DOHH2 (cell line): Measurements from ENCODE around the gene IL22.

Source experiments
- H3F3A ChIP-seq: fragments of 200-600 bp; sonication (generic), shearing (Covaris generic); 2 replicates; pipeline ENCODE4 v1.6.0; 2016; ENCODE audit warnings: antibody characterized with exemption, mild to moderate bottlenecking; ENCODE audit not compliant: control insufficient read depth, insufficient read depth
- H3K27ac ChIP-seq: fragments of 200-600 bp; sonication (generic); 2 replicates; pipeline ENCODE4 v1.5.1; 2014; ENCODE audit warnings: low read depth, mild to moderate bottlenecking, low read length, moderate library complexity
- H3K27me3 ChIP-seq: fragments of 200-600 bp; sonication (generic); 2 replicates; pipeline ENCODE4 v1.6.1; 2014; ENCODE audit warnings: mild to moderate bottlenecking, low read length, mixed read lengths; ENCODE audit not compliant: control insufficient read depth
- H3K36me3 ChIP-seq: fragments of 200-600 bp; sonication (generic); 2 replicates; pipeline ENCODE4 v1.6.1; 2014; ENCODE audit warnings: mild to moderate bottlenecking, low read length, moderate library complexity, mixed read lengths; ENCODE audit not compliant: control insufficient read depth
- H3K4me1 ChIP-seq: fragments of 200-600 bp; sonication (generic); 2 replicates; pipeline ENCODE4 v1.6.1; 2014; ENCODE audit warnings: mild to moderate bottlenecking, low read length, mixed read lengths; ENCODE audit not compliant: control insufficient read depth
- H3K4me2 ChIP-seq: fragments of 200-600 bp; sonication (generic); 2 replicates; pipeline ENCODE4 v1.6.0; 2014; ENCODE audit warnings: mild to moderate bottlenecking, low read length, moderate library complexity
- H3K4me3 ChIP-seq: fragments of 200-600 bp; sonication (generic); 2 replicates; pipeline ENCODE4 v1.5.1; 2014; ENCODE audit warnings: mild to moderate bottlenecking, low read length, mixed read lengths
- H3K79me2 ChIP-seq: fragments of 200-600 bp; sonication (generic); 2 replicates; pipeline ENCODE4 v1.6.1; 2014; ENCODE audit warnings: mild to moderate bottlenecking, low read length, mixed read lengths; ENCODE audit not compliant: control insufficient read depth
- H3K9me2 ChIP-seq: fragments of 200-600 bp; sonication (generic); replicated peaks from 2 replicates; pipeline ENCODE4 v1.6.1; 2014; ENCODE audit warnings: mild to moderate bottlenecking, low read length, mixed read lengths; ENCODE audit not compliant: control insufficient read depth
- H3K9me3 ChIP-seq: fragments of 200-600 bp; sonication (generic); 2 replicates; pipeline ENCODE4 v1.6.1; 2014; ENCODE audit warnings: antibody characterized with exemption, low read length, mixed read lengths; ENCODE audit not compliant: control insufficient read depth, insufficient read depth
- H4K20me1 ChIP-seq: fragments of 200-600 bp; sonication (generic); 2 replicates; pipeline ENCODE4 v1.6.0; 2014; ENCODE audit warnings: low read depth, mild to moderate bottlenecking, antibody characterized with exemption, low read length, moderate library complexity; ENCODE audit not compliant: control insufficient read depth, insufficient read depth
- EZH2phosphoT487 ChIP-seq: fragments of 200-600 bp; sonication (generic); IDR thresholded peaks from 2 replicates; pipeline ENCODE4 v1.6.1; 2017; ENCODE audit warnings: borderline replicate concordance, mild to moderate bottlenecking, antibody characterized with exemption, low read length, moderate library complexity, mixed read lengths
- TF ChIP-seq, protein P1 (sequence below): fragments of 200-600 bp; sonication (generic); IDR thresholded peaks from one replicate; pipeline ENCODE4 v1.5.1; 2014; ENCODE audit warnings: antibody characterized with exemption, mild to moderate bottlenecking, low read depth, low read length; ENCODE audit not compliant: poor library complexity, severe bottlenecking

Gene IL22

DNA sequence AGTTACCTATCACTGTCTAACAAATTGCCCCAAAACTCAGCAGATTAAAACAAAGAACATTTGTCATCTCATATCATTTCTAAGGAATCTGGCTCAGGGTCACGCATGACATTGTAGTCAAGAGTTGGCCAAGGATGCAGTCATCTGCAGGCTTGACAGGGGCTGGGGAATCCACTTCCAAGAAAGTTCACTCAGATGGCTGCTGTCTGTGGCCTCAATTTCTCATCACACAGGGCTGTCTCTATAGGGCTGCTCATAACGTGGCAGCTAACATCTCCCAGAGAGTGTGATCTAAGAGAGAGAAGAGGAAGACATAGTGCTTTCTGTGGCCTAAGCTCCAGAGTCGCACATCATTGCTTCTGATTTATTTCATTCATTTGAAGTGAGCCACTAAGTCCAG lies 17.0 kb upstream of the IL22 start:
- Histone ChIP-seq H3K9me2 (no peaks in the 10 kb centered on the region), H3K36me3 (no peaks in the 10 kb centered on the region), H3K4me2 (no peak overlapping the region), H3K4me1 (no peaks in the 10 kb centered on the region), H3K79me2 (no peaks in the 10 kb centered on the region), H4K20me1 (no peaks in the 10 kb centered on the region), H3F3A (no peaks in the 10 kb centered on the region), H3K4me3 (no peak overlapping the region), H3K9me3 (no peaks in the 10 kb centered on the region), H3K27me3 (0 out of 2 replicates have a peak, but pooled peaks cover 4% of the 10 kb centered on the region), H3K27ac (no peak overlapping the region)
- TF ChIP-seq, protein P1, sequence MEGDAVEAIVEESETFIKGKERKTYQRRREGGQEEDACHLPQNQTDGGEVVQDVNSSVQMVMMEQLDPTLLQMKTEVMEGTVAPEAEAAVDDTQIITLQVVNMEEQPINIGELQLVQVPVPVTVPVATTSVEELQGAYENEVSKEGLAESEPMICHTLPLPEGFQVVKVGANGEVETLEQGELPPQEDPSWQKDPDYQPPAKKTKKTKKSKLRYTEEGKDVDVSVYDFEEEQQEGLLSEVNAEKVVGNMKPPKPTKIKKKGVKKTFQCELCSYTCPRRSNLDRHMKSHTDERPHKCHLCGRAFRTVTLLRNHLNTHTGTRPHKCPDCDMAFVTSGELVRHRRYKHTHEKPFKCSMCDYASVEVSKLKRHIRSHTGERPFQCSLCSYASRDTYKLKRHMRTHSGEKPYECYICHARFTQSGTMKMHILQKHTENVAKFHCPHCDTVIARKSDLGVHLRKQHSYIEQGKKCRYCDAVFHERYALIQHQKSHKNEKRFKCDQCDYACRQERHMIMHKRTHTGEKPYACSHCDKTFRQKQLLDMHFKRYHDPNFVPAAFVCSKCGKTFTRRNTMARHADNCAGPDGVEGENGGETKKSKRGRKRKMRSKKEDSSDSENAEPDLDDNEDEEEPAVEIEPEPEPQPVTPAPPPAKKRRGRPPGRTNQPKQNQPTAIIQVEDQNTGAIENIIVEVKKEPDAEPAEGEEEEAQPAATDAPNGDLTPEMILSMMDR = no peak
- TF ChIP-seq EZH2phosphoT487 = no peak

DNA sequence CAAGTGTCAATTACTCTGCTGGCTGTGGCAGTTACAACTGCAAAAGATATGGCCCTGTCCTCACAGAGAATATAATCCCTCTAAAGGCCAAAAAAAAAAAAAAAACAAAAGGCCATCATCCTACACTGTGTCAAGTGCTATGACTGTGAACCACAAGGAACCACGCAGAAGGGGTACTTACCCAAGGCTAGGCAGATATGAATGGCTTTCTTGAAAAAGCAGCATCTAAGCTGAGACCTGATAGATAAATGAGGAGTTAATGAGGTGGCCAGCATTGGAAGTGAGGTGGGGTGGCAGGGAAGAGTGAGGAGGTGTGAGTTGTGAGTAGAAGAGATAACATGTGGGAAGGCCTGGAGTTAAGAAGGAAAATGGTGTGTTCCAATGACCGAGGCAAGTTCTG lies 16.4 kb upstream of the IL22 start:
- no peak for TF ChIP-seq EZH2phosphoT487
- TF ChIP-seq, protein P1 = no peak
- no peak overlapping the region for H3K27ac ChIP-seq
- 0 out of 2 replicates have a peak, but pooled peaks cover 4% of the 10 kb centered on the region for H3K27me3 ChIP-seq
- H3F3A ChIP-seq = no peaks in the 10 kb centered on the region
- no peaks in the 10 kb centered on the region for H3K9me2 ChIP-seq
- H3K4me3 ChIP-seq = no peak overlapping the region
- H3K4me2 ChIP-seq = no peak overlapping the region
- H3K4me1 ChIP-seq = no peaks in the 10 kb centered on the region
- H3K79me2 ChIP-seq = no peaks in the 10 kb centered on the region
- H3K9me3 ChIP-seq = no peaks in the 10 kb centered on the region
- no peaks in the 10 kb centered on the region for H4K20me1 ChIP-seq
- no peaks in the 10 kb centered on the region for H3K36me3 ChIP-seq

DNA sequence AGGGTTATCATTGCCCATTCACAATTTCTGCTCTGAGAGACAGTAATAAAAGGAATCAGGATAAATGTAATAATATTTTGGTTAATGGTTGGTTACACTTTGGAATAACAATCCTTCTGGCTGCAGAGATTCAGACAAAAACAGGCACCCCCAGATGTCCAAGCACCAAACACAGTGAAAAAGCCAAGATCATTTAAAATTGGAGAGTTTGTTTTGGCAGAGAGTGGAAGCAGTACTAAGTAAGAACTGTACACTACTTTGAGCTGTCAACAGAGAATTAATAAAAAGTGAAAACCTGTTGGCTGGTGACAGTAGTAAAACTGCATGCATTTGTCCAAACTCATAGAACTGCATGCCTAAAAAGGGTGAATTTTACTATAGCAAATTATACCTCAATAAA lies 15.6 kb upstream of the IL22 start:
- H3K4me2 ChIP-seq = no peak overlapping the region
- no peaks in the 10 kb centered on the region for H3K9me3 ChIP-seq
- TF ChIP-seq, protein P1 = no peak
- TF ChIP-seq EZH2phosphoT487 = no peak

More for the DNA sequence above, 15.6 kb upstream of the IL22 start:
- no peak overlapping the region for H3K4me3 ChIP-seq
- no peaks in the 10 kb centered on the region for H3F3A ChIP-seq
- H3K79me2 ChIP-seq = no peaks in the 10 kb centered on the region
- no peak overlapping the region for H3K27ac ChIP-seq
- 0 out of 2 replicates have a peak, but pooled peaks cover 4% of the 10 kb centered on the region for H3K27me3 ChIP-seq
- no peaks in the 10 kb centered on the region for H3K4me1 ChIP-seq
- H4K20me1 ChIP-seq = no peaks in the 10 kb centered on the region
- H3K9me2 ChIP-seq = no peaks in the 10 kb centered on the region
- H3K36me3 ChIP-seq = no peaks in the 10 kb centered on the region
